ENCODE data around the gene SUFU. TPM values are rescaled to one million over a fixed set of nuclear protein-coding genes. Genes with fewer than 3 reads are reported as not detected.

SUFU gene
- total RNA-seq, 2 experiments from 2014 or later: 8.5 to 8.8 TPM

- H3K27me3 Mint-ChIP-seq: no peaks in the 10 kb centered on the region
- POLR2A ChIA-PET: no interaction called here
- CTCF ChIA-PET: no interaction called here
- no peaks in the 10 kb centered on the region for H3K9me3 Mint-ChIP-seq
- no peak overlapping the region for H3K4me3 Mint-ChIP-seq
- no peaks in the 10 kb centered on the region for H3K36me3 Mint-ChIP-seq (ENCODE audit: low read depth)
- TF ChIP-seq CTCF (IDR thresholded peaks at IDR 0.05): no peak
- DNase-seq: no peak
- no peak for ATAC-seq
- peaks cover 21% of the 10 kb centered on the region for H3K4me1 Mint-ChIP-seq (ENCODE audit: low read depth)
- no peak overlapping the region for H3K27ac Mint-ChIP-seq
- intact Hi-C loops (cut with micrococcal nuclease): no loop called here
Measured at GRCh38 chr10:102538811-102539210, 35.0 kb downstream of the SUFU start.

- ATAC-seq: peak; percentile 96
- TF ChIP-seq CTCF (IDR thresholded peaks at IDR 0.05): peak; percentile 46
Measured at GRCh38 chr10:102540023-102540422, 36.3 kb downstream of the SUFU start.

GRCh38 chr10:102542800-102543418 lies 39.1 kb downstream of the SUFU start:
- peaks cover 14% of the 10 kb centered on the region for H3K4me1 Mint-ChIP-seq (ENCODE audit: low read depth)
- no peaks in the 10 kb centered on the region for H3K9me3 Mint-ChIP-seq
- no peak for TF ChIP-seq CTCF (IDR thresholded peaks at IDR 0.05)
- no peaks in the 10 kb centered on the region for H3K36me3 Mint-ChIP-seq (ENCODE audit: low read depth)
- no peak overlapping the region for H3K4me3 Mint-ChIP-seq
- POLR2A ChIA-PET: interaction anchor here (1.0 kb wide), 1 partner anchor 20 kb away, joined by 3 read pairs; no protein-coding TSS in a partner anchor
- CTCF ChIA-PET: no interaction called here
- H3K27ac Mint-ChIP-seq: no peak overlapping the region
- no peak for ATAC-seq
- DNase-seq: no peak
- H3K27me3 Mint-ChIP-seq: no peaks in the 10 kb centered on the region
- intact Hi-C loops (cut with micrococcal nuclease): no loop called here

More at GRCh38 chr10:102540023-102540422, 36.3 kb downstream of the SUFU start:
- Mint-ChIP-seq H3K27ac (no peak overlapping the region), H3K36me3 (ENCODE audit: low read depth) (no peaks in the 10 kb centered on the region), H3K9me3 (no peaks in the 10 kb centered on the region), H3K4me3 (no peak overlapping the region), H3K27me3 (no peaks in the 10 kb centered on the region), H3K4me1 (ENCODE audit: low read depth) (peaks cover 21% of the 10 kb centered on the region)
- DNase-seq: peak; percentile 39
- intact Hi-C loops (cut with micrococcal nuclease): no loop called here
- CTCF ChIA-PET: interaction anchor here (1.0 to 1.5 kb wide), 4 partner anchors 10 to 44 kb away, joined by 3 to 8 read pairs (median 4); partner anchors contain the start of gene SUFU
- POLR2A ChIA-PET: no interaction called here

- intact Hi-C loops (cut with micrococcal nuclease): no loop called here
- Mint-ChIP-seq H3K36me3 (ENCODE audit: low read depth) (peaks cover 2% of the 10 kb centered on the region), H3K4me1 (ENCODE audit: low read depth) (peaks cover 10% of the 10 kb centered on the region), H3K27ac (no peak overlapping the region), H3K4me3 (no peak overlapping the region), H3K27me3 (no peaks in the 10 kb centered on the region), H3K9me3 (no peaks in the 10 kb centered on the region)
- DNase-seq (no peak), ATAC-seq (no peak)
- POLR2A ChIA-PET: no interaction called here
- no peak for TF ChIP-seq CTCF (IDR thresholded peaks at IDR 0.05)
- CTCF ChIA-PET: interaction anchor here (1.1 kb wide), 1 partner anchor 51 kb away, joined by 3 read pairs; no protein-coding TSS in a partner anchor
Measured at GRCh38 chr10:102545265-102545871, 41.6 kb downstream of the SUFU start.

- Mint-ChIP-seq H3K36me3 (ENCODE audit: low read depth) (peaks cover 4% of the 10 kb centered on the region), H3K4me3 (no peak overlapping the region), H3K4me1 (ENCODE audit: low read depth) (peaks cover 8% of the 10 kb centered on the region), H3K27ac (no peak overlapping the region), H3K27me3 (no peaks in the 10 kb centered on the region), H3K9me3 (no peaks in the 10 kb centered on the region)
- ChIA-PET CTCF (interaction anchor here (1.1 kb wide), 1 partner anchor 50 kb away, joined by 3 read pairs; no protein-coding TSS in a partner anchor), POLR2A (no interaction called here)
- DNase-seq: no peak
- no peak for TF ChIP-seq CTCF (IDR thresholded peaks at IDR 0.05)
- intact Hi-C loops (cut with micrococcal nuclease): no loop called here
- ATAC-seq: no peak
Measured at GRCh38 chr10:102545997-102546396, 42.2 kb downstream of the SUFU start.

Measured in activated CD8-positive, alpha-beta T cell treated with anti-CD3 and anti-CD28 coated beads for 36 hours (primary cell).